GM12891 (cell line): ENCODE measurements around the gene TNFRSF1B.

ENCODE experiments used
- PAX5 ChIP-seq: IDR thresholded peaks from 2 replicates; pipeline ENCODE4 v1.6.1; 2011; ENCODE audit warnings: low read length, moderate library complexity, mild to moderate bottlenecking; ENCODE audit not compliant: insufficient read depth, severe bottlenecking
- POLR2A ChIP-seq: IDR thresholded peaks from 2 replicates; pipeline ENCODE4 v1.6.1; 2011; ENCODE audit warnings: low read depth, low read length, control low read depth
- POLR2AphosphoS5 ChIP-seq: IDR thresholded peaks from 2 replicates; pipeline ENCODE4 v1.6.1; 2011; ENCODE audit warnings: low read depth, low read length, control low read depth

GRCh38 chr1:12164210-12164609 lies 2.6 kb upstream of the TNFRSF1B start:
- TF ChIP-seq POLR2A: no peak
- TF ChIP-seq POLR2AphosphoS5: no peak
- TF ChIP-seq PAX5: no peak
